Neural progenitor cell (in vitro differentiated cells): ENCODE measurements around the gene ZFPM1. TPM values are rescaled to one million over a fixed set of nuclear protein-coding genes. Genes with fewer than 3 reads are reported as not detected.

Source experiments
- DNase-seq: peaks from one replicate; pipeline ENCODE4 v3.0.0-alpha.2; 2016; ENCODE audit warnings: low spot score
- H2AFZ ChIP-seq: fragments of 200-600 bp; sonication (generic); replicated peaks from 2 replicates; pipeline ENCODE4 v1.6.1; 2016; ENCODE audit warnings: antibody characterized with exemption
- H3F3A ChIP-seq: fragments of 200-600 bp; sonication (generic); 2 replicates; pipeline ENCODE4 v1.6.1; 2016; ENCODE audit warnings: antibody characterized with exemption, low read depth
- H3K27ac ChIP-seq: fragments of 200-600 bp; sonication (generic); 2 replicates; pipeline ENCODE4 v1.5.1; 2016; ENCODE audit warnings: mild to moderate bottlenecking
- H3K27me3 ChIP-seq: fragments of 200-600 bp; sonication (generic); 2 replicates; pipeline ENCODE4 v1.6.1; 2016; ENCODE audit warnings: mild to moderate bottlenecking, moderate library complexity
- H3K36me3 ChIP-seq: fragments of 200-600 bp; sonication (generic); 2 replicates; pipeline ENCODE4 v1.5.1; 2016
- H3K4me1 ChIP-seq: fragments of 200-600 bp; sonication (generic); 2 replicates; pipeline ENCODE4 v1.6.1; 2016; ENCODE audit warnings: mixed run types
- H3K4me2 ChIP-seq: fragments of 200-600 bp; sonication (generic); 2 replicates; pipeline ENCODE4 v1.6.1; 2016
- H3K4me3 ChIP-seq: fragments of 200-600 bp; sonication (generic); 2 replicates; pipeline ENCODE4 v1.5.1; 2016
- H3K79me2 ChIP-seq: fragments of 200-600 bp; sonication (generic); 2 replicates; pipeline ENCODE4 v1.6.1; 2016; ENCODE audit warnings: low read depth
- H3K9ac ChIP-seq: fragments of 200-600 bp; sonication (generic); 2 replicates; pipeline ENCODE4 v1.6.1; 2016
- H3K9me3 ChIP-seq: fragments of 200-600 bp; sonication (generic); 2 replicates; pipeline ENCODE4 v1.5.1; 2016; ENCODE audit warnings: low read depth
- H4K20me1 ChIP-seq: fragments of 200-600 bp; sonication (generic); 2 replicates; pipeline ENCODE4 v1.6.1; 2016; ENCODE audit warnings: low read depth
- H3K27ac Mint-ChIP-seq: 3 replicates; pipeline ENCODE4 v1.8.0; 2021; ENCODE audit warnings: mixed read lengths
- H3K27me3 Mint-ChIP-seq: 2 replicates; pipeline ENCODE4 v1.8.0; 2022; ENCODE audit warnings: low read depth, mild to moderate bottlenecking, inconsistent platforms, moderate library complexity, mixed read lengths; ENCODE audit not compliant: insufficient read depth
- H3K36me3 Mint-ChIP-seq: 3 replicates; pipeline ENCODE4 v1.8.0; 2021; ENCODE audit warnings: mixed read lengths
- H3K4me1 Mint-ChIP-seq: 3 replicates; pipeline ENCODE4 v1.8.0; 2021; ENCODE audit warnings: mixed read lengths
- H3K4me3 Mint-ChIP-seq: 3 replicates; pipeline ENCODE4 v1.8.0; 2021; ENCODE audit warnings: mild to moderate bottlenecking, moderate library complexity, mixed read lengths
- H3K9me3 Mint-ChIP-seq: 3 replicates; pipeline ENCODE4 v1.8.0; 2020; ENCODE audit warnings: mixed read lengths
- EZH2 ChIP-seq: fragments of 200-600 bp; sonication (generic); IDR thresholded peaks from 2 replicates; pipeline ENCODE4 v1.6.1; 2017; ENCODE audit warnings: antibody characterized with exemption, mild to moderate bottlenecking, moderate library complexity
- EZH2phosphoT487 ChIP-seq: fragments of 200-600 bp; sonication (generic); IDR thresholded peaks from 2 replicates; pipeline ENCODE4 v1.6.1; 2017; ENCODE audit warnings: antibody characterized with exemption
- total RNA-seq: library from RNA; depleted of rRNA; stranded (reverse); fragments of >200 nt; gene quantifications from 2 replicates; pipeline ENCODE4 v1.2.3, GENCODE V29; 2015; ENCODE audit warnings: low replicate concordance
- TF ChIP-seq, protein P1 (sequence below): fragments of 200-600 bp; sonication (generic); IDR thresholded peaks from 2 replicates; pipeline ENCODE4 v1.5.1; 2017; ENCODE audit warnings: antibody characterized with exemption, mild to moderate bottlenecking

Gene ZFPM1
- total RNA-seq, 1 donor from 2014 or later, result 0.36 TPM

DNA sequence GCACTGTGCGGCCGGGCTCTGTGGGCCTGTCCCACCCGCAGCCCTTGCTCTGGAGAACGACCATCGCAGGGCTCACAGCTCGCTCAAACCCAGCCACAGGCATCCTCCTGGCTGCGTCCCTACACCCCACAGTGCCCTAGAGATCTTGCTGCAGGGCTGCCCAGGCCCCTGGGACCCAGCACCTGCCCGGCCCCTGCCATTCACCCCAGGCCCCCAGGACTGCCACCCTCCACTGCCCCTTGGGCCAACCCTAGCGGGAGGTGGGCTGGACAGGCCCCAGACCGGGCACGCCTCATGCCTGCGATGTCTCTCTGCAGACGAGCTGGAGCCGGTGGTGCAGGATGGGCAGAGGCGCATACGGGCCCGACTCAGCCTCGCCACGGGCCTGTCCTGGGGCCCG is 61.0 kb downstream of the ZFPM1 start:
- Mint-ChIP-seq H3K27me3 (peaks cover 9% of the 10 kb centered on the region), H3K36me3 (peaks cover 6% of the 10 kb centered on the region), H3K9me3 (peaks cover 5% of the 10 kb centered on the region), H3K4me3 (no peak overlapping the region), H3K27ac (peak overlapping the region; percentile 32), H3K4me1 (peaks cover 27% of the 10 kb centered on the region)
- peaks cover 12% of the 10 kb centered on the region for H3K4me1 ChIP-seq
- no peak overlapping the region for H2AFZ ChIP-seq
- H3K27ac ChIP-seq, result no peak overlapping the region
- no peak overlapping the region for H3K4me3 ChIP-seq
- no peak overlapping the region for H3K4me2 ChIP-seq
- TF ChIP-seq, protein P1, sequence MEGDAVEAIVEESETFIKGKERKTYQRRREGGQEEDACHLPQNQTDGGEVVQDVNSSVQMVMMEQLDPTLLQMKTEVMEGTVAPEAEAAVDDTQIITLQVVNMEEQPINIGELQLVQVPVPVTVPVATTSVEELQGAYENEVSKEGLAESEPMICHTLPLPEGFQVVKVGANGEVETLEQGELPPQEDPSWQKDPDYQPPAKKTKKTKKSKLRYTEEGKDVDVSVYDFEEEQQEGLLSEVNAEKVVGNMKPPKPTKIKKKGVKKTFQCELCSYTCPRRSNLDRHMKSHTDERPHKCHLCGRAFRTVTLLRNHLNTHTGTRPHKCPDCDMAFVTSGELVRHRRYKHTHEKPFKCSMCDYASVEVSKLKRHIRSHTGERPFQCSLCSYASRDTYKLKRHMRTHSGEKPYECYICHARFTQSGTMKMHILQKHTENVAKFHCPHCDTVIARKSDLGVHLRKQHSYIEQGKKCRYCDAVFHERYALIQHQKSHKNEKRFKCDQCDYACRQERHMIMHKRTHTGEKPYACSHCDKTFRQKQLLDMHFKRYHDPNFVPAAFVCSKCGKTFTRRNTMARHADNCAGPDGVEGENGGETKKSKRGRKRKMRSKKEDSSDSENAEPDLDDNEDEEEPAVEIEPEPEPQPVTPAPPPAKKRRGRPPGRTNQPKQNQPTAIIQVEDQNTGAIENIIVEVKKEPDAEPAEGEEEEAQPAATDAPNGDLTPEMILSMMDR, result no peak
- no peak for TF ChIP-seq EZH2
- no peak for TF ChIP-seq EZH2phosphoT487
- no peaks in the 10 kb centered on the region for H3F3A ChIP-seq
- no peak for DNase-seq
- no peaks in the 10 kb centered on the region for H3K27me3 ChIP-seq
- H3K9me3 ChIP-seq, result no peaks in the 10 kb centered on the region
- no peaks in the 10 kb centered on the region for H3K79me2 ChIP-seq
- H4K20me1 ChIP-seq, result no peaks in the 10 kb centered on the region
- no peak overlapping the region for H3K9ac ChIP-seq
- no peaks in the 10 kb centered on the region for H3K36me3 ChIP-seq

DNA sequence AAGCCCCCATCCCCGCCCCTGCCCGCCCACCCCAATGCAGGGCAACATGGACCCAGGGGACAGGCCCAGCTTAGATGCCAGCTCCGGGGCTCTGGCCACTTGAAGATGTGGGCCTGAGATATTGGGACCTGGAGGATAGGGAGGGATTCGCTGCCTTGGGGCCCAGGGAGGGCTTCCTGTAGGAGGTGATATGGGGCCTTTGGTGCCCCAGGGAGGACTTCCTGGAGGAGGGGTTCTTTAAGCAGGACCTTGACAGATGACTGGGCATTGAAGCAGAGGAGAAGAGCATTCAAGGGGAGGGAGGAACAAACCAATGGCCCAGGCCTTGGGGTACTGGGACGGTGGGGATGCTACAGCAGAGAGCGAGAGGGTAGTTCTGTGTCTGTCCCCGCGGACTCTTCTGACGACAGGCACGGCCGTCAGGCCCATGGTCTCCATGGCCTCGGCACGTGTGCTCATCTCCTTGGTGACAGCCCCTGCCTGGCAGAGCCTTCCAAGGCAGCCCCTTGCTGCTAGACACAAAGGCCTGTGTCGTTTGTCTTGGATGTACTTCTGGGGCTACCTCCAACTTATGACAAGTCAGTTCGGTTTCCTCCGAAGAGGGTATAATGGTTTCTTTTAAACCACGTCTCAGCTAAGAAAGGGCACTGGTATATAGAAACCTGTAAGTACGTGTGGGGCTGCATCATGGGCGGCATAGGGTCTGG is 61.6 kb downstream of the ZFPM1 start:
- DNase-seq, result no peak
- H3K36me3 ChIP-seq, result no peaks in the 10 kb centered on the region
- no peak overlapping the region for H3K4me2 ChIP-seq
- H3K4me3 ChIP-seq, result no peak overlapping the region
- Mint-ChIP-seq H3K27ac (peak overlapping the region; percentile 90), H3K4me1 (peaks cover 25% of the 10 kb centered on the region), H3K9me3 (peaks cover 8% of the 10 kb centered on the region), H3K4me3 (peak overlapping the region; percentile 41), H3K36me3 (peaks cover 8% of the 10 kb centered on the region), H3K27me3 (peaks cover 9% of the 10 kb centered on the region)
- no peak overlapping the region for H2AFZ ChIP-seq
- no peaks in the 10 kb centered on the region for H3K9me3 ChIP-seq
- no peaks in the 10 kb centered on the region for H3K27me3 ChIP-seq
- H4K20me1 ChIP-seq, result no peaks in the 10 kb centered on the region
- H3K27ac ChIP-seq, result no peak overlapping the region
- TF ChIP-seq EZH2 (no peak), EZH2phosphoT487 (no peak)
- TF ChIP-seq, protein P1, result no peak
- H3K79me2 ChIP-seq, result no peaks in the 10 kb centered on the region
- no peak overlapping the region for H3K9ac ChIP-seq
- H3K4me1 ChIP-seq, result peaks cover 7% of the 10 kb centered on the region
- no peaks in the 10 kb centered on the region for H3F3A ChIP-seq

DNA sequence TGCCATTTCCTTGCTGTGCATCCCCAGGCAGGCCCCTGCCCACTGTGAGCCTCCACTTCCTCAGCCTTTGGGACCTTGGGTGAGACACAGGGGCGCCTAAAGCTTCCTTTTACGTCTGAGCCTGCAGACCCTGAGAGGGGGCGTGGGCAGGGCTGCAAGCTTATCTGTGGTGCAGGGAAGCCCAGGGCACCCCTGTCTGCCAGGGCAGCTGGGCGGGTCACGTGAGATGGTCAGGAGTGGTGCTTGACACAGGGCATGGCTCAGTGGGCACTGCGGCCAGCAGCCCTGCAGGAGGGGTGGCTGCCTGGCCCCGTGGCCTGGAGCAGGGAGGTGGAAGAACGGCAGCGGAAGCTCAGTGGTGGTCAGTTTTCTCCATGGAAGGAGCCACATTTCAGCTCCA is 62.3 kb downstream of the ZFPM1 start:
- Histone ChIP-seq H3F3A (no peaks in the 10 kb centered on the region), H3K4me2 (no peak overlapping the region), H3K27ac (no peak overlapping the region), H2AFZ (no peak overlapping the region), H3K27me3 (no peaks in the 10 kb centered on the region), H3K79me2 (no peaks in the 10 kb centered on the region), H3K4me3 (no peak overlapping the region), H4K20me1 (no peaks in the 10 kb centered on the region), H3K4me1 (peaks cover 7% of the 10 kb centered on the region), H3K9me3 (no peaks in the 10 kb centered on the region), H3K36me3 (no peaks in the 10 kb centered on the region), H3K9ac (no peak overlapping the region)
- Mint-ChIP-seq H3K4me1 (peaks cover 25% of the 10 kb centered on the region), H3K36me3 (peaks cover 10% of the 10 kb centered on the region), H3K27ac (no peak overlapping the region), H3K27me3 (peaks cover 12% of the 10 kb centered on the region), H3K4me3 (no peak overlapping the region), H3K9me3 (peaks cover 8% of the 10 kb centered on the region)
- no peak for DNase-seq
- no peak for TF ChIP-seq EZH2
- no peak for TF ChIP-seq EZH2phosphoT487
- TF ChIP-seq, protein P1, result no peak
